IPS-15b (cell line): ENCODE results near the gene UBR1.

Experiments
- H3K27me3 ChIP-seq: one replicate; pipeline ENCODE4 v1.6.1; 2013; ENCODE audit warnings: low read length; ENCODE audit not compliant: control insufficient read depth, insufficient read depth
- H3K36me3 ChIP-seq: one replicate; pipeline ENCODE4 v1.6.1; 2013; ENCODE audit warnings: low read length; ENCODE audit not compliant: control insufficient read depth, insufficient read depth
- H3K4me1 ChIP-seq: one replicate; pipeline ENCODE4 v1.6.1; 2013; ENCODE audit warnings: mild to moderate bottlenecking, low read length; ENCODE audit not compliant: control insufficient read depth, insufficient read depth
- H3K4me3 ChIP-seq: one replicate; pipeline ENCODE4 v1.5.1; 2013; ENCODE audit warnings: low read depth, low read length
- H3K9ac ChIP-seq: one replicate; pipeline ENCODE4 v1.6.1; 2013; ENCODE audit warnings: low read depth, mild to moderate bottlenecking, low read length
- H3K9me3 ChIP-seq: one replicate; pipeline ENCODE4 v1.6.1; 2013; ENCODE audit warnings: mild to moderate bottlenecking, low read length; ENCODE audit not compliant: control insufficient read depth, insufficient read depth

The UBR1 gene

DNA sequence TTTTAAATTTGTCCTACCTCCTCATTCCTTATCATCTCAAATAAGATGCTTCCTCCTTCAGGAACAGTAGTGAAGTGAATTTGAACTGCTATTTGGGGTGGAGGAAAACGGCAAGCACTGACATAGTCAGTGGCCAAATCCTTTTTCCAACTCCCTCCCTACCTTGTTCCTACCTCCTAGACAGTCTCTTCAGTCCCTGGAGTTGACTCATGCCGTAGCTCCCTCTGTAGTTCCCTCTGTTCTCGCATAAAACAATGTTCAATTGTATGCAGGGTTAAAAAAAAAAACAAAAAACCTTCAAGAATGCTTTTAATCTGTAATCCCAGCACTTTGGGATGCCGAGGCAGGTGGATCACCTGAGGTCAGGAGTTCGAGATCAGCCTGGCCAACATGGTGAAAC, 1.4 kb downstream of the UBR1 start:
- Histone ChIP-seq H3K4me1 (no peaks in the 10 kb centered on the region), H3K9me3 (no peaks in the 10 kb centered on the region), H3K9ac (no peak overlapping the region), H3K36me3 (peaks cover 5% of the 10 kb centered on the region), H3K27me3 (no peaks in the 10 kb centered on the region), H3K4me3 (peak overlapping the region; percentile 30)

- Histone ChIP-seq H3K36me3 (peaks cover 5% of the 10 kb centered on the region), H3K4me1 (no peaks in the 10 kb centered on the region), H3K9ac (no peak overlapping the region), H3K4me3 (no peak overlapping the region), H3K9me3 (no peaks in the 10 kb centered on the region), H3K27me3 (no peaks in the 10 kb centered on the region)
Observed at GRCh38 chr15:43103907-43104306, 1.9 kb downstream of the UBR1 start.

DNA sequence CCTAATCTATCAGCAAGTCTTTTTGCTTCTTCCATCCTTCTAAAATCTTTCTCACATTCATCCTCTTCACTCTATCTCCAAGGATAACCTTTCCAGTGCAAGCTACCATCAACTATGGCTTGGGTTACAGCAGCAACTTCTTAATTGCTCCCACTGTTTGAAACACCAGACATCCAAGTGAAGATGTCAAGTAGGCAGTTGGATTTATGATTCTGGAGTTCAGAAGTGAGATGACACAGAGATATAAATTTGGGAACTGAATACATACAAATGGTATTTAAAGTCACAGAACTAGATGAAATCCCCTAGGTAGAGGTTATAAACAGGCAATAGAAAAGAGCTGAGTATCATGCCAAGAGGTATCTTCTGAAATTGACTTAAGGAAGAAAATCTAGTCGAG, 3.7 kb downstream of the UBR1 start:
- Histone ChIP-seq H3K27me3 (no peaks in the 10 kb centered on the region), H3K4me3 (no peak overlapping the region), H3K9ac (no peak overlapping the region), H3K9me3 (no peaks in the 10 kb centered on the region), H3K36me3 (peaks cover 5% of the 10 kb centered on the region), H3K4me1 (no peaks in the 10 kb centered on the region)

GRCh38 chr15:43100971-43101370, 4.9 kb downstream of the UBR1 start:
- H3K27me3 ChIP-seq = no peaks in the 10 kb centered on the region
- no peaks in the 10 kb centered on the region for H3K9me3 ChIP-seq
- H3K4me3 ChIP-seq = no peak overlapping the region
- no peaks in the 10 kb centered on the region for H3K4me1 ChIP-seq
- no peak overlapping the region for H3K9ac ChIP-seq
- peaks cover 5% of the 10 kb centered on the region for H3K36me3 ChIP-seq

GRCh38 chr15:43099105-43099845, 6.6 kb downstream of the UBR1 start:
- Histone ChIP-seq H3K9me3 (no peaks in the 10 kb centered on the region), H3K4me1 (no peaks in the 10 kb centered on the region)

DNA sequence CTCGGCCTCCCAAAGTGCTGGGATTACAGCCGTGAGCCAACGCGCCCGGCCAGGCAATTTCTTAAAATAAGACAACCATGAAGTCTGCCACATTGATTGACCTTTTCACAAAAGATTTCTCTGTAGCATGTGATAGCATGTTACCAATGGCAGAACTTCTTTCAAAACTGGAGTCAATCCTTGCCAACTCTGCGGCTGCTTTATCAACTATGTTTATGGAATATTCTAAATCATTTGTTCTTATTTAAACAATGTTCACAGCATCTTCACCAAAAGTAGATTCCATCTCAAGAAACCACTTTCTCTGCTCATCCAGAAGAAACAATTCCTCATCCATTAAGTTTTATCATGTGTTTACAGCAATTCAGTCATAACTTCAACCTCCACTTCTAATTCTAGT, 9.4 kb downstream of the UBR1 start:
- Histone ChIP-seq H3K9me3 (no peaks in the 10 kb centered on the region), H3K27me3 (no peaks in the 10 kb centered on the region), H3K4me3 (no peak overlapping the region), H3K9ac (no peak overlapping the region), H3K36me3 (peaks cover 4% of the 10 kb centered on the region), H3K4me1 (no peaks in the 10 kb centered on the region)

More at GRCh38 chr15:43099105-43099845, 6.6 kb downstream of the UBR1 start:
- Histone ChIP-seq H3K4me3 (no peak overlapping the region), H3K27me3 (no peaks in the 10 kb centered on the region), H3K36me3 (peaks cover 5% of the 10 kb centered on the region), H3K9ac (no peak overlapping the region)

DNA sequence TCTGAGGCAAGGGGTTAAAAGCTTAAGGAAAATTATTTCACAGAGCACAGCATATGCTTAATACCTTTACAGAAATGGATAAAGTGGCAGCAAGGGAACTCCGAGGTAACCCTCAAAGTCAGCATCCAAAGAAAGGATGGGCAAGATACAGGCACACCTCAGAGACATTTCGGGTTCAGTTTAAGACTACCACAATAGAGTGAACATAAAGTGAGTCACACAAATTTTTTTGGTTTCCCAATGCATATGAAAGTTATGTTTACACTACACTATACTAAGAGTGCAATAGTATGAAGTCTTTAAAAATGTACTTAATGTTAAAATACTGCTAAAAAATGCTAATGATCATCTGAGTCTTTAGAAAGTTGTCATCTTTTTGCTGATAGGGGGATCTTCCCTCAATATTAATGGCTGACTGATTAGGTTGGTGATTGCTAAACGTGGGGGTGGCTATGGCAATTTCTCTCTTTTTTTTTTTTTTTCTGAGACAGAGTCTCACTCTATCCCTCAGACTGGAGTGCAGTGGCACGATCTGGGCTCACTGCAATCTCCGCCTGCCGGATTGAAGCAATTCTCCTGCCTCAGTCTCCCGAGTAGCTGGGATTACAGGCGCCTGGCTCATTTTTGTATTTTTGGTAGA, 10.0 kb downstream of the UBR1 start:
- H3K4me1 ChIP-seq = no peaks in the 10 kb centered on the region
- H3K36me3 ChIP-seq = peaks cover 3% of the 10 kb centered on the region
- H3K4me3 ChIP-seq = no peak overlapping the region
- no peaks in the 10 kb centered on the region for H3K9me3 ChIP-seq
- no peaks in the 10 kb centered on the region for H3K27me3 ChIP-seq
- no peak overlapping the region for H3K9ac ChIP-seq

DNA sequence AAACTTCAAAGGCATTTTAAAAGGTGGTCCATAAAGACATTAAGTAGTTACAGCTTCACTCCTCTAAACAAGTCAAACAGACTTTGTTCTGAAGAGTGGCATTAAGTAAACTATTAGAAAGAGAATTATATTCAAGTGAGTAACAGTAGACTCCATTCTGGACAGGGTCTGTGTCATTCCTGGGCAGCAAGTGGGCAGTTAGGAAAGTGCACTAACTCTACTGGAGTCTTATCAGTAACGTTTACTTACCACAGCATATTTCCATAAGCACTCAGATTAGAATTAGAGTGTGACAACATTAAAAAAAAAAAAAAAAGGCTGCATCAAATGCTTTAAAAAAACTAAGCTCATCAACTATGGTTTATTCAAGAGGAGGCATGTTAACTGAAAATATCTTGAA, 10.6 kb downstream of the UBR1 start:
- H3K9ac ChIP-seq = no peak overlapping the region
- no peaks in the 10 kb centered on the region for H3K4me1 ChIP-seq
- H3K27me3 ChIP-seq = no peaks in the 10 kb centered on the region
- peaks cover 3% of the 10 kb centered on the region for H3K36me3 ChIP-seq
- no peak overlapping the region for H3K4me3 ChIP-seq
- H3K9me3 ChIP-seq = no peaks in the 10 kb centered on the region

DNA sequence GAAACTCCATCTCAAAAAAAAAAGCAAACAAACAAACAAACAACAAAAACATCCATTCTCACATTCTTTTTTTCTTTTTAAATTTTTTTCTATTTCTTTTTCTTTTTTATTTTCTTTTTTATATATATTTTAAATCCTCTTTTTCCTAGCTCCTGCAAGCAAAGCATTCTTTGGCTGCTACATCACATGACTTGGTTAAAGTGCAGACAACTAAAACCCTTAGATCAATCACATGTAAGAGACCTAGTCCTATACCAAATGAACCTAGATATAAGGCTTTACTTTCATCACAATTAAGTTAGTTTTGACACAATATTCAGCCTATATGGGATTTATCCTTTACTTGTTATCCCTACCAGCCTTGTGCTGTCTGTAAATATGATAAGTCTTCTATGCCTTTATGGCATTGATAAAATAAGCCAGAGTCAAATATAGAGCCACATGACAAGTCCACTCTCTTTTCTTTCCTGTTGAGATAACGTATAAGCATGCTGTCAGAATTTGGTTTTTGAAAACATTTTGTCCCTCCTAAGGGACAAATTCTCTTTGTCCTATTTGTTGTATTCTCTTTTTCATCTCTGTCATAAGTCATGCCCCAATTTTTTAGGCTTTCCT, 11.3 kb downstream of the UBR1 start:
- no peak overlapping the region for H3K9ac ChIP-seq

DNA sequence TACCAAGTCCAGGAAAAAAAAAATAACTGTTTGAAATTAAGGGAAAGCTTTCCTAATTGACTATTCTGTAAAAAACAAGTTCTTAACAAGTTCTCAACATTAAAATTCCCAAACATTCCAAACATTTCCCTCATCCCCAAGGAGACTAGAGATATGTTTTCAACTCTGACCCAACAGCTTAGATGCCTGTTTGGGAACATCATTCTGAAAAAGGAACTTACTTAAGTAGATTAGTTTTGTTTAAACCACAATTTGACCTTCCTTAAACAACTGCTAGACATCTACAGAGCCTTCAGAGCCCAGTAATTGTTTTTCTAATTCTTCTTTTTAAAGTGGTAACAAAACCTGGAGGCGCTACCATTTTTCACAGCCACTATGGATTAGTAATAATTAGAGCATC, 12.8 kb downstream of the UBR1 start:
- Histone ChIP-seq H3K36me3 (no peaks in the 10 kb centered on the region), H3K27me3 (no peaks in the 10 kb centered on the region), H3K4me1 (no peaks in the 10 kb centered on the region), H3K9me3 (no peaks in the 10 kb centered on the region), H3K4me3 (no peak overlapping the region), H3K9ac (no peak overlapping the region)

More for the DNA sequence above, 11.3 kb downstream of the UBR1 start:
- no peak overlapping the region for H3K4me3 ChIP-seq
- H3K9me3 ChIP-seq = no peaks in the 10 kb centered on the region
- no peaks in the 10 kb centered on the region for H3K36me3 ChIP-seq
- no peaks in the 10 kb centered on the region for H3K27me3 ChIP-seq
- H3K4me1 ChIP-seq = no peaks in the 10 kb centered on the region

GRCh38 chr15:43091859-43092258, 14.0 kb downstream of the UBR1 start:
- no peaks in the 10 kb centered on the region for H3K36me3 ChIP-seq
- H3K4me3 ChIP-seq = no peak overlapping the region
- H3K4me1 ChIP-seq = no peaks in the 10 kb centered on the region
- no peak overlapping the region for H3K9ac ChIP-seq
- no peaks in the 10 kb centered on the region for H3K9me3 ChIP-seq
- no peaks in the 10 kb centered on the region for H3K27me3 ChIP-seq

DNA sequence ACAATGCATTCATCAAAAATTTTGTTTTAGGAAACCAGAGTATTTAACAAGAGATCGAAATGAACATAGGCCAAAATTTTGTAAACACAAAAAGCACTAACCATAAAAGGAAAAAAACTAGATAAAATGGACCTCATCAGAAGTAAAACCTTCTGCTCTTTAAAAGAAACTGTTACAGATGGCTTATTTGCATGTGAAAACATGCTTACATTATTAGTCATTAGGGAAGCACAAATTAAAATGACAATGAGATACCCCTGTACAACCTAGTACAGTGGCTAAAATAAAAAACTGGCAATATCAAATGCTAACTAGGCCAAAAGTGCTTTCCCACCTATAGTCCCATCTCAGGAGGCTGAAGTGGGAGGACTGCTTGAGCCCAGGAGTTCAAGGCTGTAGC, 19.3 kb downstream of the UBR1 start:
- Histone ChIP-seq H3K27me3 (no peaks in the 10 kb centered on the region), H3K9me3 (no peaks in the 10 kb centered on the region), H3K4me3 (no peak overlapping the region), H3K36me3 (peaks cover 6% of the 10 kb centered on the region), H3K4me1 (no peaks in the 10 kb centered on the region), H3K9ac (no peak overlapping the region)
